BJ (cell line): ENCODE results near the gene ERCC6. TPM values are rescaled to one million over a fixed set of nuclear protein-coding genes. Genes with fewer than 3 reads are reported as not detected.

Experiments
- CTCF ChIA-PET: fragments of 350-600 bp; formaldehyde crosslinking; extraction: SDS; loops from one replicate; lab custom pipeline; 2021; ENCODE audit warnings: antibody characterized with exemption, inconsistent platforms; lab: Yijun Ruan, JAX
- POLR2A ChIA-PET: fragments of 300-600 bp; sonication (Branson Sonifier 250); formaldehyde crosslinking; extraction: SDS; loops from one replicate; lab custom pipeline; 2021; ENCODE audit warnings: antibody characterized with exemption; lab: Charles Lee
- DNase-seq: peaks from one replicate; pipeline ENCODE4 v3.0.0-alpha.2; 2011; ENCODE audit warnings: low read depth
- H3K27me3 ChIP-seq: 2 replicates; pipeline ENCODE4 v1.6.0; 2011; ENCODE audit warnings: low read length; ENCODE audit not compliant: control insufficient read depth, insufficient read depth
- H3K36me3 ChIP-seq: 2 replicates; pipeline ENCODE4 v1.5.1; 2011; ENCODE audit warnings: low read length; ENCODE audit not compliant: control insufficient read depth, insufficient read depth
- H3K4me3 ChIP-seq: 2 replicates; pipeline ENCODE4 v1.5.1; 2011; ENCODE audit warnings: low read depth, mild to moderate bottlenecking, control low read depth, low read length
- polyA plus RNA-seq: library from polyadenylated mRNA; depleted of rRNA; stranded (reverse); fragments of >200 nt; gene quantifications from 2 replicates; pipeline ENCODE4 v1.2.3, GENCODE V29; 2011
- TF ChIP-seq, protein P1 (sequence below): IDR thresholded peaks from 2 replicates; pipeline ENCODE4 v1.5.1; 2011; ENCODE audit warnings: low read depth, mild to moderate bottlenecking, control low read depth, inconsistent platforms, low read length, moderate library complexity; ENCODE audit not compliant: insufficient read depth

ERCC6 gene
- polyA plus RNA-seq, 1 experiment, result 26.1 TPM

DNA sequence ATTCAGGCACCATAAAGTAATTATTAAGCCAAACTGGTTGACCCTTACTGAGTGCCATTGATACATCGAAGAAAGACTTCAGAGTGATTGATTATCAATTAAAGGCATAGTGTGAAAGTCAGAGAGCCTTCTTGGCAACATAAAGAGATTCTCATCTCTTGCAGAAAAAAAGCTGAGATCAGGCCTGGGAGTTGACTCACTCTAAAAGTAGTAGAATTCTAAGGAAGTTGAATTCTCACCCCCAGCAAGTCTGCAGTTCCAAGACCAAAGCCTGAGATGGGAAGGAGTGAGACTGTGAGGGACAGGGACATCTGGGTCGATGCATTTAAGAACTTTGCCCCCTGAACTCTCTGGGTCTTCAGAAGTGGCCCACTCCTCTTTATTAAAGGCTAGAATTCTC, 21.6 kb upstream of the ERCC6 start:
- TF ChIP-seq, protein P1, sequence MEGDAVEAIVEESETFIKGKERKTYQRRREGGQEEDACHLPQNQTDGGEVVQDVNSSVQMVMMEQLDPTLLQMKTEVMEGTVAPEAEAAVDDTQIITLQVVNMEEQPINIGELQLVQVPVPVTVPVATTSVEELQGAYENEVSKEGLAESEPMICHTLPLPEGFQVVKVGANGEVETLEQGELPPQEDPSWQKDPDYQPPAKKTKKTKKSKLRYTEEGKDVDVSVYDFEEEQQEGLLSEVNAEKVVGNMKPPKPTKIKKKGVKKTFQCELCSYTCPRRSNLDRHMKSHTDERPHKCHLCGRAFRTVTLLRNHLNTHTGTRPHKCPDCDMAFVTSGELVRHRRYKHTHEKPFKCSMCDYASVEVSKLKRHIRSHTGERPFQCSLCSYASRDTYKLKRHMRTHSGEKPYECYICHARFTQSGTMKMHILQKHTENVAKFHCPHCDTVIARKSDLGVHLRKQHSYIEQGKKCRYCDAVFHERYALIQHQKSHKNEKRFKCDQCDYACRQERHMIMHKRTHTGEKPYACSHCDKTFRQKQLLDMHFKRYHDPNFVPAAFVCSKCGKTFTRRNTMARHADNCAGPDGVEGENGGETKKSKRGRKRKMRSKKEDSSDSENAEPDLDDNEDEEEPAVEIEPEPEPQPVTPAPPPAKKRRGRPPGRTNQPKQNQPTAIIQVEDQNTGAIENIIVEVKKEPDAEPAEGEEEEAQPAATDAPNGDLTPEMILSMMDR, result no peak
- DNase-seq, result no peak

DNA sequence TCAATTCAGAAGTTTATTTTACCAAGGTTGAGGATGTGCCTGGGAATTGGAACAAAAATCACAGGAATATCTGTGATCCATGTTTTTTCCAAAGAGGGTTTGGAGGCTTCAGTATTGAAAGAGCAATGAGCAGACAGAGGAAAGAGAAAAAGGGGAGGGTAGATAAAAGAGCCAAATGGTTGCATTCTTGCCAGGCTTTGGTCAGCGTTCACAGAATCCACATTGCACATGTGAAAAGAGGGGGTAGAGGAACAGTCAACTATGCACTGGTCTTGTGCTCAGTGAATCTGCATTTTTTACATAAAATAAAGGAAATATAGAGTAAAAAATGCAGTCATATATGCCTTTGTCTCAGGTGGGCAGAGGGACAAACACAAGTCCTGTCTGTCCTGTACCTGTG, 20.6 kb upstream of the ERCC6 start:
- Histone ChIP-seq H3K4me3 (no peak overlapping the region), H3K27me3 (no peaks in the 10 kb centered on the region), H3K36me3 (no peaks in the 10 kb centered on the region)
- CTCF ChIA-PET, result no interaction called here
- no peak for DNase-seq
- TF ChIP-seq, protein P1, result no peak
- POLR2A ChIA-PET, result no interaction called here

More for the DNA sequence above, 21.6 kb upstream of the ERCC6 start:
- CTCF ChIA-PET, result no interaction called here
- POLR2A ChIA-PET, result no interaction called here
- Histone ChIP-seq H3K4me3 (no peak overlapping the region), H3K36me3 (no peaks in the 10 kb centered on the region), H3K27me3 (no peaks in the 10 kb centered on the region)

DNA sequence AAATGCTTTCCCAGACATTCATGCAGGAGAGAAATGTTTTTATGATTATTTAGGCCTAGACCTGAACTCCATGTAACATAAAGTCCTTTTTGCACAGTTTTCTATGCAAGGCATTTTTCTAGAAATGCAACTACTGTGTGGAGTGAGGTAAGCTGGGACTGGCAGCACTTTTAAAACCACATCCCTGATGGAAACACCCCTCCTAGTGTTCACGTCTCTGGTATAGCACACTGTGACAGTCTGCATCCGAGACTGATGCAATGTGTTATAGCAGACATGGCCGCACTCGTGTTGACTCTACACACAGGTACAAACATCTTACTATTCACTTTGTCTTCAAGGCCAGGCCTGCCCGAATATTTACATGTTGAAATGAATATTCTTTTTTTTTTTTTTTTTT, 19.3 kb upstream of the ERCC6 start:
- DNase-seq, result no peak
- TF ChIP-seq, protein P1, result no peak
- no peaks in the 10 kb centered on the region for H3K36me3 ChIP-seq
- no peak overlapping the region for H3K4me3 ChIP-seq
- ChIA-PET CTCF (no interaction called here), POLR2A (no interaction called here)
- H3K27me3 ChIP-seq, result no peaks in the 10 kb centered on the region

DNA sequence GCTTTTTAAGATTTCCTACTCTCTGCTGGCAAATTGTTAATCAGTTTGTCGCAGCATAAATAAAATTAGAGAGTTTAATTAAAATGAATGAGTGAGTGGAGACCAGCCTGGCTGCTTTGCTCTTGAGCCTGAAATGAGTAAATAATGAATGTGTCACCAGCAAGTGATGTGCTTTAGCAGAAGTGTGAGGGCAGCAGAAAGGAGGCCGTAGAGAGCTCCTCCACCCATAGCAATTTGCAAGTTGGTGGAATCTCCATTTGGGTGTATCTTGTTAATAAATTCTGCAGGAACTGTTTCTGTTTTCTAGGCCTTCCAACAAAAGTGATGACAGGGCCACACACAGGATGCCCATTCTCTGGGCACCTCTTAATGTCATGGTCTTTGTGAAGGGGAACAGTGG, 18.8 kb upstream of the ERCC6 start:
- POLR2A ChIA-PET, result no interaction called here
- H3K4me3 ChIP-seq, result no peak overlapping the region
- no peaks in the 10 kb centered on the region for H3K27me3 ChIP-seq
- TF ChIP-seq, protein P1, result no peak
- CTCF ChIA-PET, result no interaction called here
- H3K36me3 ChIP-seq, result no peaks in the 10 kb centered on the region
- DNase-seq, result no peak

DNA sequence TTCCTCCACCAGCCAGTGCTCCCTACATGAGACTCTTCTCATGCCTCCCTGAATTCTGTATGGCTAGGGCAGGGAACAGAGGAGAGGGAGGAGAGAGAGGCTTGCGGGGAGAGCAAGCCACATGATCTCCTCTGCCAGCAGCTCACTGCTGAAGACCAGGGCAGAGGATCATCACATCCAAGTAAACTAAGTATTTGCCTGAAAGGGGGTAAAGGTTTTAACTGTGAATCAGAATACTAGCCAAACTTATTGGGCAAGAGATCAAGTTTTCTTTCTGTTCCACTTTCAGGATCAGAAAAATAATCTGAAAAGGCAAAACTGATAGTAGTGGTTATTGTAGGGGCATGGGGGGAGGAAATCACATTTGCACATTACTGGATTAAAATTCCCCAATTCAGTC, 17.8 kb upstream of the ERCC6 start:
- DNase-seq, result no peak
- TF ChIP-seq, protein P1, result no peak
- Histone ChIP-seq H3K36me3 (no peaks in the 10 kb centered on the region), H3K27me3 (no peaks in the 10 kb centered on the region), H3K4me3 (no peak overlapping the region)
- CTCF ChIA-PET, result interaction anchor here (1.1 to 1.3 kb wide), 2 partner anchors 8 to 35 kb away, joined by 3 to 4 read pairs; no protein-coding TSS in a partner anchor
- POLR2A ChIA-PET, result no interaction called here
